GM12875 (cell line): Measurements from ENCODE around the gene GINS3.

ENCODE experiments used
- H3K4me3 ChIP-seq: one replicate; pipeline ENCODE4 v1.5.1; 2011; ENCODE audit warnings: low read depth, low read length, control low read depth
- TF ChIP-seq, protein P1 (sequence below): IDR thresholded peaks from 2 replicates; pipeline ENCODE4 v1.5.1; 2011; ENCODE audit warnings: low read depth, mild to moderate bottlenecking, control low read depth, inconsistent platforms, low read length, moderate library complexity, borderline replicate concordance; ENCODE audit not compliant: insufficient read depth

The GINS3 gene

GRCh38 chr16:58392215-58393137 is at the start of gene GINS3:
Gene GINS3, plus strand, starts transcription at chr16:58392471. Its CDS starts 131 bp downstream, at chr16:58392602.
- TF ChIP-seq, protein P1, sequence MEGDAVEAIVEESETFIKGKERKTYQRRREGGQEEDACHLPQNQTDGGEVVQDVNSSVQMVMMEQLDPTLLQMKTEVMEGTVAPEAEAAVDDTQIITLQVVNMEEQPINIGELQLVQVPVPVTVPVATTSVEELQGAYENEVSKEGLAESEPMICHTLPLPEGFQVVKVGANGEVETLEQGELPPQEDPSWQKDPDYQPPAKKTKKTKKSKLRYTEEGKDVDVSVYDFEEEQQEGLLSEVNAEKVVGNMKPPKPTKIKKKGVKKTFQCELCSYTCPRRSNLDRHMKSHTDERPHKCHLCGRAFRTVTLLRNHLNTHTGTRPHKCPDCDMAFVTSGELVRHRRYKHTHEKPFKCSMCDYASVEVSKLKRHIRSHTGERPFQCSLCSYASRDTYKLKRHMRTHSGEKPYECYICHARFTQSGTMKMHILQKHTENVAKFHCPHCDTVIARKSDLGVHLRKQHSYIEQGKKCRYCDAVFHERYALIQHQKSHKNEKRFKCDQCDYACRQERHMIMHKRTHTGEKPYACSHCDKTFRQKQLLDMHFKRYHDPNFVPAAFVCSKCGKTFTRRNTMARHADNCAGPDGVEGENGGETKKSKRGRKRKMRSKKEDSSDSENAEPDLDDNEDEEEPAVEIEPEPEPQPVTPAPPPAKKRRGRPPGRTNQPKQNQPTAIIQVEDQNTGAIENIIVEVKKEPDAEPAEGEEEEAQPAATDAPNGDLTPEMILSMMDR = no peak
- peak within 1 kb of the TSS; percentile 94 for H3K4me3 ChIP-seq

- TF ChIP-seq, protein P1 = no peak
- H3K4me3 ChIP-seq = no peak overlapping the region
These were observed 48.7 kb upstream of the GINS3 start for GRCh38 chr16:58343562-58343961.

DNA sequence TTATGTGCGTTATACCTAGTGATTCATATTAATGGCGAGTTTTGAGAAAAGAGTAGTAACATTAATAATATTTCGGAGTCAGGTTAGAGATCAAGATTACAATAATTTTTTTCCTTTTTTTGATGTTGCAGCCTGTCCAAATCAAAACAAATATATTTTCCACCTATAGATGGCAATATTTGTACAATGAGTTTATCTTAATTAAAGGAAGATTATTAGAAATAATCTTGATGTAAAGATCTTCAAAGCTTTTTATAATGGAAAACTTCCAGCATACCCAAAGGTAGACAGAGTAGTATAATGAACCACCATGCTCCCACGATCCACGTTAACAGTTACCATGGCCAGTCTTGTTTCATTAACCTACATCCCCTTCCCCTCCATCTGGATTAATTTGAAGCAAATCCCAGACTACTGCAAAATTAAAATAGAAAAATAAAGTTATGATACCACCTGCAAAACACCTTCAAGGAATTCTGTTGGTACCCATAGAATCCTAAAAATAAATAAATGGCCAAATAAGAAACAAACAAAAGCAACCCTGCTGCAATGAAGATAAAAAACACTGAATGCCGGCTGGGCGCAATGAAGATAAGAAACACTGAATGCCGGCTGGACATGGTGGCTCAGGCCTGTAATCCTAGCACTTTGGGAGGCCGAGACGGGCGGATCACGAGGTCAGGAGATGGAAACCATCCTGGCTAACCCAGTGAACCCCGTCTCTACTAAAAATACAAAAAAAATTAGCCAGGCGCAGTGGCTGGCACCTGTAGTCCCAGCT is 46.5 kb upstream of the GINS3 start:
- no peak overlapping the region for H3K4me3 ChIP-seq
- TF ChIP-seq, protein P1 = no peak

DNA sequence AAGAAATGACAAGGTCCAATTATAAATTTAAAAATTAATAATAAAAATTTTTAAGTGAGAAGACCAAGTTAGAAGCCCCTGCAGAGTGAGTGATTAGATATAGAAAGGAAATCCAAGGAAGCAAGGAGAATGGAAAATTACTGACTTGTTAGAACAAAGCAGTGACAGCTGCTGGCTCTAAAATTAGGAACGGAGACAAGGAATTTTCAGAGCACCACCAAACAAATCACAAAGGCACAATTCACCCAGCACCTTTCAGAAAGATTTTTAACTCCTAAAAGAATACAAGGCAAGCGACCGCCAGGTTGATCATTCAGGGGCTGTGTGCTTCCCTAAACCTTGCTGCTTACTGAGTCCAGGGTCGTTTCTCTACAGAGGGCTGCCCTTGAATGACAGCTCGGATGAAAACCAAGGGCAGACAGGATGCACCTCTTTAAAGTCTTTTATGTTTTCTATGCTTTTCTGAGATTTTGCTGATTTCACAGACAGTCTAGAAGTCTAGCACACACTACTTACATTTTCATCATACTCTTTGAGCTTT is 45.4 kb upstream of the GINS3 start:
- no peak overlapping the region for H3K4me3 ChIP-seq
- TF ChIP-seq, protein P1 = no peak

DNA sequence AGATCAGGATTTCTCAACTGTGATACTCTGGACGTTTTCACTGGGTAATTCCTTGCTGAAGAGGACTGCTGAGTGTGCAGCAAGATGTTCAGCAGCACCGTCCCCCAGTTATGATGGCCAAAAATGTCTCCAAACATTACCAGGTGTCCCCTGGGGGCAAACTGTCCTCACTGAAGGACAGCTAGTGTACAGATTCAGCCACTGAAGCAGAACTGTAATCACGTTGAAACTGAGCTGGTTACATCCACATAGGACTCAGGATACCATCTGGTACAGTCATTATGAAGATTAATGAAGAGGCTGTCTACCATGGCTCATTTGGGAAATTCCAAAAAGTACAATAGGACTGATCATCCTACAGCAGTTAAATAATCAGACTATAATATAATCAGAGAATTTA is 43.3 kb upstream of the GINS3 start:
- H3K4me3 ChIP-seq = no peak overlapping the region
- TF ChIP-seq, protein P1 = no peak

GRCh38 chr16:58352690-58353089 is 39.6 kb upstream of the GINS3 start:
- TF ChIP-seq, protein P1 = no peak
- H3K4me3 ChIP-seq = no peak overlapping the region
